SK-N-SH (cell line): Measurements from ENCODE around the gene STRN3. TPM values are rescaled to one million over a fixed set of nuclear protein-coding genes. Genes with fewer than 3 reads are reported as not detected.

Experiments
- CTCF ChIA-PET: fragments of 300-600, 350-600 bp; formaldehyde crosslinking; extraction: SDS; loops from one replicate; lab custom pipeline; 2021; lab: Yijun Ruan, JAX
- POLR2A ChIA-PET: fragments of 350-600 bp; sonication (Branson Sonifier 250); formaldehyde crosslinking; extraction: SDS; loops from one replicate; lab custom pipeline; 2020; ENCODE audit warnings: antibody characterized with exemption, inconsistent platforms; lab: Yijun Ruan, JAX
- DNase-seq: peaks from one replicate; pipeline ENCODE4 v3.0.0; 2012
- H2AFZ ChIP-seq: fragments of 200-600 bp; sonication (generic); 2 replicates; pipeline ENCODE4 v1.8.1; 2016; ENCODE audit warnings: antibody characterized with exemption, mild to moderate bottlenecking, low read depth
- H3F3A ChIP-seq: fragments of 200-600 bp; sonication (generic); replicated peaks from 2 replicates; pipeline ENCODE3; 2016; ENCODE audit warnings: antibody characterized with exemption, mild to moderate bottlenecking; ENCODE audit not compliant: insufficient read depth
- H3K27ac ChIP-seq, 2 experiments: fragments of 200-500 bp in 1 of 2; fragments of 200-600 bp in 1 of 2; sonication (Bioruptor generic) in 1 of 2; sonication (generic), shearing (Covaris generic) in 1 of 2; 2 replicates each; pipeline versions ENCODE4 v1.5.1 to v1.6.1; 2014 to 2016; ENCODE audit warnings: low read depth in 2 of 2, inconsistent platforms in 1 of 2, low read length in 1 of 2, mild to moderate bottlenecking in 1 of 2, mixed read lengths in 1 of 2
- H3K27me3 ChIP-seq: fragments of 200-600 bp; sonication (generic), shearing (Covaris generic); 2 replicates; pipeline ENCODE4 v1.6.1; 2016; ENCODE audit warnings: mixed run types; ENCODE audit not compliant: insufficient read depth
- H3K36me3 ChIP-seq, 2 experiments: fragments of 200-500 bp in 1 of 2; fragments of 200-600 bp in 1 of 2; sonication (Bioruptor generic) in 1 of 2; sonication (generic) in 1 of 2; replicated peaks in 1 of 2; 2 replicates each; pipeline versions ENCODE3 to v1.5.1; 2014 to 2016; ENCODE audit warnings: low read length in 1 of 2, mild to moderate bottlenecking in 1 of 2; ENCODE audit not compliant: insufficient read depth in 2 of 2, control insufficient read depth in 1 of 2
- H3K4me1 ChIP-seq, 2 experiments: fragments of 200-500 bp in 1 of 2; fragments of 200-600 bp in 1 of 2; sonication (Bioruptor generic) in 1 of 2; sonication (generic), shearing (Covaris generic) in 1 of 2; 2 replicates each; pipeline versions ENCODE4 v1.5.1 to v1.6.1; 2014 to 2016; ENCODE audit warnings: low read depth in 1 of 2, low read length in 1 of 2, mixed run types in 1 of 2; ENCODE audit not compliant: insufficient read depth in 2 of 2, control insufficient read depth in 1 of 2
- H3K4me2 ChIP-seq: fragments of 200-600 bp; sonication (generic), shearing (Covaris generic); 2 replicates; pipeline ENCODE4 v1.6.1; 2017; ENCODE audit warnings: mixed run types
- H3K4me3 ChIP-seq, 2 experiments: fragments of 200-500 bp in 1 of 2; fragments of 200-600 bp in 1 of 2; sonication (Bioruptor generic) in 1 of 2; sonication (generic), shearing (Covaris generic) in 1 of 2; 2 replicates each; pipeline versions ENCODE4 v1.5.1 to v1.8.1; 2014 to 2016; ENCODE audit warnings: low read depth in 2 of 2, inconsistent platforms in 1 of 2, low read length in 1 of 2, mild to moderate bottlenecking in 1 of 2, mixed read lengths in 1 of 2, moderate library complexity in 1 of 2
- H3K79me2 ChIP-seq: fragments of 200-600 bp; sonication (generic); 2 replicates; pipeline ENCODE4 v1.8.1; 2017; ENCODE audit warnings: mild to moderate bottlenecking; ENCODE audit not compliant: insufficient read depth
- H3K9ac ChIP-seq: fragments of 200-600 bp; sonication (generic); 2 replicates; pipeline ENCODE4 v1.6.1; 2017; ENCODE audit warnings: mixed run types
- H3K9me2 ChIP-seq: fragments of 200-600 bp; sonication (generic); 2 replicates; pipeline ENCODE4 v1.6.1; 2017; ENCODE audit warnings: mixed run types
- H3K9me3 ChIP-seq: fragments of 200-600 bp; sonication (generic); 2 replicates; pipeline ENCODE4 v1.6.1; 2017; ENCODE audit warnings: mixed run types, mild to moderate bottlenecking, moderate library complexity
- H4K20me1 ChIP-seq: fragments of 200-600 bp; sonication (generic); 2 replicates; pipeline ENCODE4 v1.6.1; 2017; ENCODE audit warnings: mild to moderate bottlenecking, mixed run types; ENCODE audit not compliant: insufficient read depth
- CTCF ChIP-seq: fragments of 200-600 bp; sonication (generic); IDR thresholded peaks from 2 replicates; pipeline ENCODE4 v1.6.1; 2017; ENCODE audit warnings: antibody characterized with exemption, mild to moderate bottlenecking, moderate library complexity
- EP300 ChIP-seq, 2 experiments: IDR thresholded peaks; 2 replicates each; pipeline versions ENCODE4 v1.4.0 to v1.6.1; 2012; ENCODE audit warnings: borderline replicate concordance in 1 of 2, low read depth in 1 of 2, low read length in 1 of 2
- MEF2A ChIP-seq: IDR thresholded peaks from 2 replicates; pipeline ENCODE4 v1.4.0; 2012; ENCODE audit warnings: low read depth, borderline replicate concordance
- NRF1 ChIP-seq: IDR thresholded peaks from 2 replicates; pipeline ENCODE4 v1.6.1; 2012; ENCODE audit warnings: low read depth, mild to moderate bottlenecking, low read length
- POLR2AphosphoS5 ChIP-seq: IDR thresholded peaks from 2 replicates; pipeline ENCODE4 v1.6.1; 2012; ENCODE audit warnings: low read depth, low read length
- TCF12 ChIP-seq: IDR thresholded peaks from 2 replicates; pipeline ENCODE4 v1.4.0; 2012
- ZBTB33 ChIP-seq: IDR thresholded peaks from 2 replicates; pipeline ENCODE4 v1.4.0; 2012; ENCODE audit warnings: low read depth, borderline replicate concordance
- WGBS: methylation state at CpG from one replicate; pipeline ENCODE4 v1.1.6; 2017; ENCODE audit warnings: low lambda C conversion rate; 5-methylcytosine and 5-hydroxymethylcytosine counted together
- polyA plus RNA-seq, 3 experiments: library from polyadenylated mRNA; depleted of rRNA; stranded (reverse); fragments of >200 nt; gene quantifications; 2 replicates each; pipeline ENCODE4 v1.2.3, GENCODE V29; 2012

STRN3 gene
- polyA plus RNA-seq, 1 of the 3 experiments (the other 2 are of a cell fraction), result 7.2 TPM

GRCh38 chr14:30958555-30959407 lies 67.4 kb downstream of the STRN3 start:
- 93% methylated on average over 10 of the region's 10 CpGs for WGBS
- Histone ChIP-seq H3K4me1 (no peaks in the 10 kb centered on the region), H3K27ac (no peak overlapping the region), H2AFZ (no peak overlapping the region), H3K4me2 (no peak overlapping the region), H3K27me3 (no peaks in the 10 kb centered on the region), H3K9me3 (no peaks in the 10 kb centered on the region), H3K4me3 (no peak overlapping the region), H3K9me2 (no peaks in the 10 kb centered on the region), H3K36me3 (peaks cover 20 to 32% of the 10 kb centered on the region in 2 experiments), H3F3A (peaks cover 12% of the 10 kb centered on the region), H3K9ac (no peak overlapping the region), H3K79me2 (peaks cover 92% of the 10 kb centered on the region), H4K20me1 (peaks cover 63% of the 10 kb centered on the region)
- TF ChIP-seq MEF2A, result no peak
- TF ChIP-seq TCF12, result no peak
- DNase-seq, result no peak
- ChIA-PET POLR2A (no interaction called here), CTCF (no interaction called here)

GRCh38 chr14:30957813-30958370 lies 68.3 kb downstream of the STRN3 start:
- Histone ChIP-seq H3F3A (peaks cover 11% of the 10 kb centered on the region), H2AFZ (no peak overlapping the region)
- TF ChIP-seq POLR2AphosphoS5, result no peak
- TF ChIP-seq NRF1, result no peak
- TF ChIP-seq CTCF, result no peak
- TF ChIP-seq EP300 (IDR thresholded peaks at IDR 0.05; ENCODE audit: borderline replicate concordance in 1 of 2, low read depth in 1 of 2, low read length in 1 of 2), result no peak
- TF ChIP-seq ZBTB33, result no peak
- TF ChIP-seq, all 33 proteins: peak for 0
- Histone ChIP-seq H3K9me3 (no peaks in the 10 kb centered on the region), H3K4me3 (no peak overlapping the region), H3K27ac (no peak overlapping the region), H3K27me3 (no peaks in the 10 kb centered on the region), H3K4me1 (no peaks in the 10 kb centered on the region), H4K20me1 (peaks cover 56% of the 10 kb centered on the region), H3K79me2 (peaks cover 85% of the 10 kb centered on the region), H3K4me2 (no peak overlapping the region), H3K9ac (no peak overlapping the region), H3K9me2 (no peaks in the 10 kb centered on the region), H3K36me3 (peaks cover 27 to 32% of the 10 kb centered on the region in 2 experiments)
- CTCF ChIA-PET, result no interaction called here
- POLR2A ChIA-PET, result no interaction called here
- 93% methylated on average over 5 of the region's 5 CpGs for WGBS
- no peak for DNase-seq
